DMS153 (cell line): ENCODE measurements around the gene PDZD2.

Source experiments
- DNase-seq: peaks from one replicate; lab custom pipeline; 2025; lab: John Stamatoyannopoulos, UW

PDZD2 gene

DNA sequence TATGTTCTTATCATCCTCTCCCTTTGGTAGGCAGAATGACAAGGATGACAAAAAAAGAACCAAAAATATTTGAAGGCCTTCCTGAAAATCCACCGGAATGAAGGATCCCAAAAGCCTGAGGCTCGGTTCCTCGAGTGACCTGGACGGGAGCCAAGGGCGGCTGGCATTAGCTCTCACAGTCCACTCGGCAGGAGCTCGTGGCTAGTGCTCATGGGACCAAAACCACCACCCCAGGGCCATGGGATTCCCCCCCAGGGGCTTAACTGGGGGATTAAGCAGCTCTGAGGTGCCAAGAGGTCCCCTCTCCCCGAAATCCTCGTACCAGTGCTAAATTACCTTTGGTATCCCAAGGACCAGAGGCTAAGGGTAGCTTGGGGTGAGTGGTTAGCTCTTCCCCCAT, 586 bp upstream of the PDZD2 start:
- no peak for DNase-seq

DNA sequence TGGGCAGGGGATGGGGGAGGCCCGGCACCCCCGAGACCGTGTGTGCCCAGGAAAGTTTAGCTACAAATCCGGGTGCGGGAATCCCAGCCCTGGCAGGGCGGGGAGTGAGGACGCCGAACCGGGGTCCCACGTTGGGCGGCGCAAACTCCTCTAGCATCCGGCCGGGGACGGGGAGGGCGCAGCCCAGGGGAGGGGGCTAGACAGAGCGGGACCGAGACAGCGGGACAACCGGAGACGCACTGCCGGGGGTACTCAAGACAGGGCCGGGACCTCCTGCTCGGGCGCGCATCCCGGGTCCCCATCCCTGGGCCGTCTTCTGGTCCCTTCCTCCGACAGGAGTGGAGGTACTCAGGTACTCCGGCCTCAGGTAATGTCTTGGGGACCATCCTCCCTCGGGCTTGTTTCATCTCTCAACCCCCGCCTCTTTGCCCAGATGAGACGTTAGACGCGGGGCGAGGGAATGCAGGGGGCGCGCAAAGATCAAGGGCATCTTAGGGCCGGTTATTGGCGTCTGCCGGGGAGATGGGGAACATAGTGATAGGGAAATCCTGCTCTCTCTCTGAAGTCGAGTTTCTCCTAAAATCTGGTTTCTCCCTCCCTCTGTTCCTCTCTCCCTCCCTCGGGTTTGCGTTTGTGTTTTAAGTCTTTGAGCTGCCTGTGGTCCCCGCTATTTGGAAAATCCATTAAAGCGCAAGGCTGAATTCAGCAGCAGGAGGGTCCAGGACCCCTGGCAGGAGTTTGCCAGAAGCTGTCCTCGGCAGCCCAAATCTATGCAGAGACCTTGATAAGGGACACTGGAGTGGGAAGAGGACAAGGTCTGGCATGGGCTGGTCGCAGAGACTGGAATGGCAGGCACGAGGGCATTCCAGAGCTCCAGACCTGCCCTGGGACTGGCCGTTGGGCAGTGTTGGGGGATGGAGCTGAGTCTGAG, 815 bp downstream of the PDZD2 start:
- DNase-seq, result no peak

DNA sequence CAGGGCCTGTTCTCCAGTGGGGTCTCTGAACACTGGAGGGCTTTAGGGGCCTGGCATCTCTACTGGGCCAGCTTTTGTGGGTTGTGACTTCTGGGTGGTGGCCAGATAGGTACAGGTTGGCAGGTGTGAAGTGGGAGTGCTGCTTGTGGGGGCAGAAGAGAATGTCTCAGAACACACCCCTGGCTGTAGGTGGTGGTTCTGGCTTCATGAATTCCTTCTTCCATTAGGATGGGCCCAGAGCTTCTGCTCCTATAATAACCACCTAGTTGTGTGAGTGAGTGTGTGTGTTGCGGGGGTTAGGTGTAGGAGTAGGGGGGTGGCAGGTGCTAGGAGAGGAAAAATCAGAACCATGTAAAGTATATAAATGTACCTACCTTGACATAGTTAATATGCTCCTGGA, 1.6 kb downstream of the PDZD2 start:
- DNase-seq, result no peak

DNA sequence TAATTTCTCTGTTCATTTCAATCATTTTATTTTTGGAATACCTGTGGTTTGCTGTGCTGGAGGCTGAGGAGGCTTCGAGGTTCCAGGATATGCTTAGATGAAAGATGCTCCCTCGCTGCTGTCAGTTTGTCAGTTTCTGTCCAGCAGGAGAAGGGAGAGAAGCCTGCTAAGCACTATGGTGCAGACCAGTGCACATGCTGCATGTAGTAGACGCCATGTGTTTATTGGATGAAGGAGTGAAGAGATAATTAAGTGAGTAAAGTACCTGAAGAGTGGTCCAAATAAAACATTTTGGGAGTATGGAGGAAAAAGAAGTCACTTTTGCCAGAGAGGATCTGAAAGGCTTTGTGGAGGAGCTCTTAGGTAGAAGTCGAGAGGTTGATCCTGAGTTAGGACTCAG, 2.1 kb downstream of the PDZD2 start:
- DNase-seq, result no peak

DNA sequence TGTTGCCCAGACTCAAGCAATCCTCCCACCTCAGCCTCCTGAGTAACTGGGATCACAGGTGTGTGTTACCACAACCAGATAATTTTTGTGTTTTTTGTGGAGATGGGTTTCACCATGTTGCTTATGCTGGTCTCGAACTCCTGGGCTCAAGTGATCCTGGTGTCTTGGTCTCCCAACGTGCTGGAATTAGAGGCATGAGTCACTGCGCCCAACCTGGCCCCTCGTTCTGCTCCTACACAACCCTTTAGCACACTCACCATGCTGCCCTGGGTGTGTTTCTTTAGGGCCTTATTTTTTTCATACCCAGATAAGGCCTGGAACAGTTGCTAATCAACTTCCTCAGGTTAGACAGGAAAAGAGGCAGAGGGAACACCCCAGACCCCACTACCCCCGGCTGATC, 2.6 kb downstream of the PDZD2 start:
- no peak for DNase-seq

DNA sequence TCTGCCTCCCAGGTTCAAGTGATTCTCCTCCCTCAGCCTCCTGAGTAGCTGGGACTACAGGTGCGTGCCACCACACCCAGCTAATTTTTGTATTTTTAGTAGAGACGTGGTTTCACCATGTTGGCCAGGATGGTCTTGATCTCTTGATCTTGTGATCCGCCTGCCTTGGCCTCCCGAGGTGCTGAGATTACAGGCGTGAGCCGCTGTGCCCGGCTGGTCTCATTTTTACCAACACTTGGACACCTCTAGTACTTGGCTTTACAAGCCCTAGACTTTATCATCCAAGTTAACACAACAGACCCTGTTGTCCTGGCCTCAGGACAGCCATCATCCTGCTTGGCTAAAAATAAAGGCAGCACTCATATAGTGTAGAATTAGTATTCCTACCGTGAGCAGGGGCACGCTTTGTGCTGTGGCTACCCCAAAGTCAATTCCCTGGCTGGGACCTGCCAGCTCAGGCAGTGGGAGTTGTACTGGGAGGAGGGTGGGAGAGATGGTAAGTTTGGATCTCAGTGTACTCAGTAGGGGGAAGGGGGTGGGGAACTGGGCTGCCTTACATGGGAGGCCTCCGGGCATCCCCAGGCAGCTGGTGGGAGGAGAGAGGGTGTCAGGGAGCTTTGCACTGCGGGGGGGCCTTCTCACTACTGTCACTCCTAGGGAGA, 6.6 kb downstream of the PDZD2 start:
- DNase-seq, result no peak

DNA sequence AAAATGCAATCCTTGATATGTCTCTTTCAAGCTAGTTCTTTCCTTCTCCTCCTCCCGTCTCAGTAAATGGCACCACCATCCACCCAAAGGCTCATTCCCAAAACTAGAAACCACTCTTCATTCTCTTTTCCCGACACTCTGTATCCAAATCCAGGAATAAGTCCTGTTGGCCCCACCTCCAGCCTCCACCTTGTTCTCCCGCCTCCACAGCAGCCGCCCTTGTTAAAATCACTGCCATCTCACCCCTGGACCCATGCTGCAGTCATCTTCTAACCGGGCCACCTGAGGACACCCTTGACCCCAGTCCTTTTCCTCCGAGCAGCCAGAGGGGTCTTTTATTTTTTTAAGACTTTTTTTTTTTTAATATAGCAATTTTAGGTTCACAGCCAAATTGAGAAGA, 9.4 kb downstream of the PDZD2 start:
- DNase-seq, result no peak

DNA sequence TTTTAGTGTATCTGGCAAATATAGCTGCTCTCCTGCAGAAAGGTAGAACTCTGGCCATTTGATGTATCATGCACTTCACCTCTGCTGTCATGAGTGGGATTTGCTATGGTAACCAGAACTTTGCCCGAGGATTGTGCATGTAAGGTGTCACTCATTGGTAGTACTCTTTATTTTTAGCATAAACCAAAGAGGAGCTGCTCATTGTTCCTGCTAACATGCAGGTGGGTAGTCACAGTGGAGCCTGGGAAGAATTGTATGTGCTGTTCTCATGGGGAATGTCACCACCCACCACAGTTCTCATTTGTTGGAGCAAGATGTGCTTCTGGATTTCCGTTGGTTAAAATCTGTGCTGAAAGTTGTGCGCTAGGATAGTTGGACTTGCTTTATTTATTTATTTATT, 12.3 kb downstream of the PDZD2 start:
- no peak for DNase-seq

DNA sequence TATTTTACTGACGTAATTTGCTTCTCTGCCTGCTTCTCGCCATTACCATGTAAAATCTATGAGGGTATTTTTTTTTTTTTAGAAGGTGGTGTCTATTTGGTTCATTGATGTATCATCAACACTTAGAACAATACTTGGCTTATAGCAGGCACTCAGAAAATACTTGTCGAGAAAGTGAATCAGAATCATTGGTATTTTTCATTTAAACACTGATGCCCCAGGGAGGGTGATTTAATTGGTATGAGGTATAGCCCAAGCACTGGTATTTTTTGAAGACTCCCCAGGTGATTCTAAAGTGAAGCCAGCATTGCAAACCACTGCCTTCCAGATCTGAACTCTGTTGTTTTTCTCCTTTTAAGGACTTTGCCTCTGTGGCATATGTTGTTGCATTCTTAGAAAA, 16.6 kb downstream of the PDZD2 start:
- no peak for DNase-seq

DNA sequence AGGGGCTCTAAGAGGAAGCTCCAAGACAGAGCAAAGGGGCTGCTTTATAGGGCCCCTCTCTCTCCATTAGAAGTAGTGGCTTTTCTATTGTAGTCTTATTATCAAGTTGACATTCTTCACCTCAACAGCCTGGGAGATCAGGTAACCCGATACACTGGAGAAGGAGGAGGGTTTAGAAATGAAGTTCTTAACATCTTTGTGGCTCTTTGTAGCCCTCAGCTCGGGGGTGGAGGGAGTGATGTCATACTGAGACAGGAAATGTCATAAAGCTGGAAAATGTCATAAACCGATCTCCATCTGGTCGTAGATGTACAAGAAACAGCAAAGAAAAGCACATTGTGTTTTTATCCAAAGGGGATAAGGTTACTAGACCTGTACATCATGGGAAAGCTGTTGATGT, 17.9 kb downstream of the PDZD2 start:
- DNase-seq, result no peak

DNA sequence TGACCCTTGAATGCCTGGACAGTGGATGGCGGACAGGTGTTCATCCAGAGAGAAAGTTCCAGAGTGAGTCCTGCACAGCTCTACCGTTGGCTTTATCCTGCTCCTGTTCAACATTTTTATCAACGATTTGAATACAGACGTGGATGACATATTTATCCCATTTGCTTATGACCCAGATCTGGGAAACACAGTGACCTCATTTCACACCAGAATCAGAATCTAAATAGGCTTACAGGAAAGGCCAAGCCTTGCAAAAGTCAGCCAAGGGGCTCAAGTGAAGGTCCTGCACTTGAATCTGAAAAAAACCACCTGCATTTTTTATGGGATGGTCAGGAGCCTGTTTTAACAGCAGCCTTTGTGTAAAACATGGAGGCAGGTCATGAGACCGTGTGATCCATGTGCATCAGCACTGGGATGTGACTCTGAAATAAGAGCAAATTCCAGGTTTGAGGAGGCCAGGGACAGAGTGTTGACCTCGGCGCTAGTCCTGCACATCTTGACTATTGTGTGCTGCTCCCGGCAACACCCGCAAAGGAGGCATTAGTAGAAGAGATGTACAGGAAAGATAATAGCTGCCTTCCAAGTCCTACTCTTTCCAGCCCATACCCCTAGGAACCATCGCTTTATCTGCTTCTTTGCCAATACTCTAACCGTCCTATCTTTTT, 18.5 kb downstream of the PDZD2 start:
- no peak for DNase-seq

DNA sequence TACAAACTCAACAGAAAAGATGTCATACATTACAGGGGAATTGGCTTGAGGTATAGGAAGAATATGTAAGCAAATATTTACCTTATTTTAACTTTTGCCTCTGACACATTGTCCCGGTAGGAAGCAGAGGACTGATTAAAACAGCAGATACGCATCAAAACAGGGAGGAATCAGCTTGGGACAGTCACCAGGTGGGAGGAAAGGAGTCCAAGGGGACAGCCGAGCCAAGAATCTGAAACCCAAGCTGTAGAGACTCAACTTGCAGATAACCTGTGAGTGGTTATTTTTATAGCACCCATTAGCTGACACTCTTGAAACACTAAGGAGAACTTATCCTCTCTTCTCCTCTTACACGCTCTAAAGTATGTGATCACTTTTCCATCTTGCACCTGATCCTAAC, 22.3 kb downstream of the PDZD2 start:
- DNase-seq, result no peak

DNA sequence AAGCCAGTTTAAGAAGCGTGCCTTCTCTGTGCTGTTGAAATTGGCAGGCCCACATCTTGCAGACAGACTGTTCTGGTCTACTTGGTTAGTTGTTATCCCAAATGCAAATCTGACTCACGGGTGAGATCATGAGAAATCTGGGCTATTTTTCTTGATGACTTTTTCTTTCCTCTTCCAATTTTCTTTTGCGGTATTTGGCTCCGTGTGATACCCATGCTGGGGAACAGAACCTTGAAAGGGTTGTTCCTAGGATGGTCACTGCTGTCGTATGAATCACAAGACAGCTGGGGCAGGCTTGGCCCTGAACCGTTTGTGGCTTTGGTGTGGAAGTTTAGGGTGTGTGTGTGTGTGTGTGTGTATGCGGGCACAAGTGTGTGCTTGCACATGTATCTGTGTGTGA, 24.6 kb downstream of the PDZD2 start:
- no peak for DNase-seq

DNA sequence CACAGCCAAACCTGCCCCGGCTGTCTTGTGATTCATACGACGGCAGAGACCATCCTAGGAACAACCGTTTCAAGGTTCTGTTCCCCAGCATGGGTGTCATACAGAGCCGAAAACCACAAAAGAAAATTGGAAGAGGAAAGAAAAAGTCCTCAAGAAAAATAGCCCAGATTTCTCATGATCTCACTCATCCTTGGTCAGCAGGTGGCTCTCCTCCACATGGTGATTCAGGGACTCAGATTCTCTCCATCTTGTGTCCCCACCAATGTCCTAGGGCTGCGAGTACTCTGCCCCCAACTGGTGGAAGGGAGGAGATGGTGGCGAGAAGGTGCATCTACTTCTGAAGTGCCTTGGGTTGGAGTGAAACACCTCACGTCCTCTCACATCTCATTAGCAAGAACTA, 25.6 kb downstream of the PDZD2 start:
- DNase-seq, result no peak

DNA sequence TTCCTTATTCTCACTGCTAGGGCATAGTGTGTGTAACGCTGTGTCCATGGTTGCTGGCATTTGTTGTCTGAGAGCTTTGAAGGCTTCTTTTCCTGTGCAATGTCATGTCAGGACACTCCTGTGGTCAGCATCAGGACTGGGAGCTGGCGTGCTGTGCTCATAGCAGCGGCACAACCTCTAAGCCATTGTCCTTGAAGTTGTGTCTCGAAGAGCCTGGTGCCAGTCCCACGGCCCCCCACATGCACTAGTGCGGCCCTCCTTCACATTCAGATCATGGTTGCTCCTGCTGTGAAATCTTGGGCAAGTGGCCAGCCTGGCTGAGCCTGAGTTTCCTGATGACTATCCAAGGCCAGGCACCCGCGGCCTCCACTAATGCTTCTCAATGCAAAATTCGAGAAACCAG, 32.4 kb downstream of the PDZD2 start:
- no peak for DNase-seq

DNA sequence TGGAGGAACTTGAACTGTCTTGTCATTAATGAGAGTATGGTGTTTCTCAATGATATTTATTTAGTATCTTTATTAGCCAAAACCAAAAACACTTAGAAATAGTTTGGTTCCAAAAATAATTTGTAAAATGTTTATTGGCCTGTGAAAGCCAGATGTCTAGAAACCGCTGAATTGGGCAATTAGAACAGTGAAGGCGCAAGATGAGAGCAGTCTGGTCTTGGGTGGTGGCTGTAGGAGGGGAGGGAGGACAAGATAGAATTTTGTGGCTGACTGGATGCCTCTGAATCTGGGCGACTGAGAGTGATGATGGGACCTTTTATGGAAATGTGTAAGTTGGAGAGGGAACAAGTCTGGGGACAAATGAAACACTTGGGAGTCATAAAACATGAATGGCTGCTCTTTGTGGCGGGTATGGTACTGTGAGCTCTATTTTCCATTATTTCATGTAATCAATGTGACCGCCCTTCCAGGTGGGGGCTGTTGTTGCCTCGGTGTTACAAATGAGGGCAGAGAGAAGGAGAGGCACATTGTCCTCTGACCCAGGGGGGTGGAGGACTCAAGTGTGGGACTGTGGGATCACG, 35.5 kb downstream of the PDZD2 start:
- DNase-seq, result no peak

DNA sequence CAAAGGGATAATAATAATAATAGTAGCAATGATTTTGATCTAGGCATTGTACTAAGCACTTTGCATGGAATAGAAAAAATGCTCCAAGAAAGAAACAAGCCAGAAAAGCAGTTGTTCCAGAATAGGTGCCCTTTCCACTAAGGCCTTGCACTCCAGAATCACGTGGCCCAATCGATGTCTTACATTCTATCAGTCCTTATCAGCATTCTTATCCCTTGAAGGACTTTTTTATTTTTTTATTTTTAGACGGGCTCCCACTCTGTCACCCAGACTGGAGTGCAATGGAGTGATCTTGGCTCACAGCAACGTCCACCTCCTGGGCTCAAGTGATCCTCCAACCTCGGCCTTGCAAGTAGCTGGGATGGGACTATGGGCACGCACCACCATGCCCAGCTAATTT, 36.5 kb downstream of the PDZD2 start:
- no peak for DNase-seq

DNA sequence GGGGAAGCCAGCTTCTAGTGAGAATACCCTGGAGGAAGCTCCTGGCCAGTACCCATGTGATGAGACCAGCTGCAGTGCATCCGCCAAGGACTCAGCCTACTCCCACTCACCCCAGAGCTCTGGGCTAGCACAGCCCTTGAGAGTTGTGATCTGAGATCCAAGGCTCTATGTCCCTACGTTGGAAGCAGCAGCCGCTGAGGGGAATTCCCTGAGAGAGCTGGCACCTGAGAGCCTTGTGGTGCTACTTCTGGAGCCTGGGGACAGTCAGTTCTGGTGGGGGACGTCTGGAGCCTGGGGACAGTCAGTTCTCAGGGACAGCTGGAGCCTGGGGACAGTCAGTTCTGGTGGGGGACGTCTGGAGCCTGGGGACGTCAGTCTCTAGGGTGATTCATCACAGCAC, 39.2 kb downstream of the PDZD2 start:
- no peak for DNase-seq

DNA sequence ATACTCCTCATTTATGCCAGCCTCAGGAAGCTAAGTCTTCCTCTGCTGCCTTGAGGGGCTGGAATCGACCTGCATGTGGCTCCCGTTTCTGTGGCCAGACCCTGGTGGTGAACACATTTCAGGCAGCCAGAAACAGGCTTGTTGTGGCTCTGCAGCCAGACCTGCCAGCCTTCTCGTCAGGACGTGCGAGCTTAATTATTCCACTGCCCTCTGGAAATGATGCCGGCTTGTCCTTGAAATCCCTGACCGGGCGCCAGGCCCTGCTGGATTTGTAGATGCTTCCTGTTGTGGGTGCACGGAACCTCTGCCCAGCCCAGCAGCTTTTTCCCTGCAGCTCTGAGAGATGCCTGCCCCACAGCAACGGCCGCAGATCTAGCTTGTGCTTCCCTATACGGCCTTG, 41.6 kb downstream of the PDZD2 start:
- DNase-seq, result no peak

DNA sequence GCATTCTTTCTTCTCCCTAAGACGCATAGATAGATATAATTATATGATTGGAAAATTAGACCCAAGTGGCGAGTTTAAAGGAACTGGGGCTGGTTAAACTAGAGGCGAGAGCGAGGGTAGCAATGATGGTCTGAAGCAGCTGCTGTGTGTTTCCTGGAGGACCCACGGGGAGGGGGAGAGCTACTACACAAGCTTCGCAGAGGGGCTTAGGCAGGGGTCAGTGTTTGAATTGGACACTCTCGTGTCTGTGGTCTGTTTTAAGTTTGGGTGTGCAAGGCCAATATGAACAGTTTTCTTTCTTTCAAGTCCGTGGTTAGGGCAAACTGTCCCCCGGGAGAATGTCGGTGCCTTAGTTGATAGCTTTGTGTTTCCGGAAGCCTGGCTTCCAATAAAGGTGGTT, 43.1 kb downstream of the PDZD2 start:
- no peak for DNase-seq

DNA sequence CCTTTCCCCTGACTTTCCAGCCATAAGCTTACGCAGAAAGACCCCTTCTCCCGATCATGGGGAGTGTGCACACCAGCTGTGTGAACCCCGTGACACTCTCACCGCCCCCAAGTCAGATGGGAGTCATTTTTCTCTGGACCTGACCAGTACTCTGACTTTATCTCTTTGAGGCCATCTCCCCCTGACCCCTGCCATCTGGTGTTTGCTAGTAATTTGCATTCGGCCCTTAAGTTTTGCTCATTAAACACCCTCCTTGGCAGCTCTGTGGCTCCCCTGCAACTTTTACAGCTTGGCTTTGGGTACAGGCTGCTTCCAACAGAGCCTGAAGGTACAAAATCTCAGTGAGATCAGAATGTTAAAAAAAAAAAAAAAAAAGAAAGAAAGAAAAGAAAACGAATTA, 43.9 kb downstream of the PDZD2 start:
- no peak for DNase-seq

DNA sequence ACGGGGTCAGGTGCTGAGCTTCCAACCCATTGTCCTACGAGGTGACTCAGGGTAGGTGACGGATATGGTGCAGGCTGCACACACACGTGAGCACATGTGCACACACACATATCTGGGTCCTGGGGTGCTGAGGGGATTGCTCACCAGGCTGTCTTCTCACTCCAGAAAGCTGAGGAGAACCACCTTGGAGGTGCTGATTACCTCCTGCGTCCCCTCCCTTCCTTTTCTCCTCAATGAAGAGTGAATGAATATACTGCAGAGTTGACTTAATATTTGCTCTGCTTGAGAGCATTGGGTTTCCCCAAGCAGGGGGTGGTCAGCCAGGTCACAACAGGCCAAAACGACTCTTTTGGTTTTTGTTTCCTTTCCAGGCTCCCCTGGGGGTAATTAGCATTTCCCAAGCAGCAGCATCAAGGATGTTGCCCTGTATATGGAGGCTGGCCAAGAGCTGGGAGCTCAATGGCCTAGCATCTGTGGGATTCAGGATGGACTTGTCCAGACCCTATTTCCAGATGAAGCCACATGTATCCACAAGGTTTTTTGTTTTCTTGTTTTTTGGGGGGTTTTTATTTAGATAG, 49.7 kb downstream of the PDZD2 start:
- no peak for DNase-seq
